IPS-20b (cell line): ENCODE measurements around the gene ADGRB3.

ENCODE experiments used
- H3K27ac ChIP-seq: one replicate; pipeline ENCODE4 v1.5.1; 2013; ENCODE audit warnings: low read length
- H3K27me3 ChIP-seq: 2 replicates; pipeline ENCODE4 v1.6.1; 2013; ENCODE audit warnings: mild to moderate bottlenecking, low read length, inconsistent platforms; ENCODE audit not compliant: insufficient read depth
- H3K36me3 ChIP-seq: 2 replicates; pipeline ENCODE4 v1.6.1; 2013; ENCODE audit warnings: low read depth, mild to moderate bottlenecking, inconsistent platforms, low read length, moderate library complexity; ENCODE audit not compliant: insufficient read depth
- H3K4me1 ChIP-seq: 2 replicates; pipeline ENCODE4 v1.6.1; 2013; ENCODE audit warnings: mild to moderate bottlenecking, control low read depth, inconsistent platforms, low read length, moderate library complexity; ENCODE audit not compliant: insufficient read depth
- H3K4me3 ChIP-seq: 2 replicates; pipeline ENCODE4 v1.5.1; 2013; ENCODE audit warnings: mild to moderate bottlenecking, low read length, inconsistent platforms
- H3K9ac ChIP-seq: 2 replicates; pipeline ENCODE4 v1.6.1; 2013; ENCODE audit warnings: low read depth, mild to moderate bottlenecking, inconsistent platforms, low read length, moderate library complexity
- H3K9me3 ChIP-seq: 2 replicates; pipeline ENCODE4 v1.6.1; 2013; ENCODE audit warnings: mild to moderate bottlenecking, low read depth, low read length, inconsistent platforms; ENCODE audit not compliant: insufficient read depth

The ADGRB3 gene

DNA sequence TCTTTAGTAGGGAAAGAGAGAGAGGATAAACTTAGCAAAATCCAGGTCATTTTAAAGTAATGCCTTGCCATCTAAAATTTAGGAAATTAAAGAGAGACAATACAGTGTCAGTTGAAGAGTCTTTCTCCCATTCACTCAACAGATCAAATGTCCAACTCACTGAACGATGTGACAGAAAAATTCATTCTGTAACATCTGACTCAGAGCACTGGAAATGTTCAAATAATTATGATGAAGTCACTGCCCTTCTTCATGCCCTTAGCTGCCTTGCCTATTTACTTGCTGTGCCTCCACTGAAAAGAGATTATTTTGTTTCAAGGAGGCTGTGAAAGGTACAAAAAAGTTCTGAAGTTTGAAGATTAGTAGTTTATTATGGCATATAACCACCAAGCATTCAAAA is 434.8 kb downstream of the ADGRB3 start:
- Histone ChIP-seq H3K27me3 (no peaks in the 10 kb centered on the region), H3K9ac (no peak overlapping the region), H3K36me3 (no peaks in the 10 kb centered on the region), H3K4me3 (no peak overlapping the region), H3K27ac (no peak overlapping the region), H3K4me1 (no peaks in the 10 kb centered on the region), H3K9me3 (no peaks in the 10 kb centered on the region)

- Histone ChIP-seq H3K4me1 (no peaks in the 10 kb centered on the region), H3K4me3 (no peak overlapping the region), H3K36me3 (no peaks in the 10 kb centered on the region), H3K9me3 (no peaks in the 10 kb centered on the region), H3K27ac (no peak overlapping the region), H3K9ac (no peak overlapping the region), H3K27me3 (no peaks in the 10 kb centered on the region)
Measured at GRCh38 chr6:69072796-69073195, 437.7 kb downstream of the ADGRB3 start.

DNA sequence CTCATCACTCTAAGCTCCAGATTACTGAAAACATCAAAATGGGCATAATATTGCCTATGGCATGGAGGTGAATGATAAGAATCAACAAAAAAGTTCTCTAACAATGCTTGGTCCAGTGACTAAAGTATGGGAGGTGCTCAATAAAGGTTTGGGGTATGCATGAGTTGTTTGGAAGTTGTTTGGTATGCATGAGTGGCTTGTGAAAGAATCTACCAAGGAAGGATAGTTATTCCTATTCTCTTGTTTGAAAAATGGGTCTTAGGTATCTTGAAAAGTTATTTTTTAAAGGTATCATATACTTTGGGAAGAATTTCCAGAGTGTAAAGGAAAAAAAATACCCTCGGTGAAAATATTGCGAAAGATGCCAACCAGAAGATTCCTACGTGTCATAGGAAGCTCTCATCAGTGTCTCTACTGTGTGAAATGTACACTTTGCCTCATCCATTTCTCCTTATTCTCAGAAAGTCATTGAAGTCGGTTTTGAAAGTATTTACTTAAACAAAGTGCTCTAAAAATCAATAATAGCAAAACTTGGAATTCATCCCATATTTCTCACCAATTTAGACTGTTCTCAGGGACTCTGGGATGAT is 449.8 kb downstream of the ADGRB3 start:
- no peaks in the 10 kb centered on the region for H3K27me3 ChIP-seq
- H3K9me3 ChIP-seq = no peaks in the 10 kb centered on the region
- no peak overlapping the region for H3K9ac ChIP-seq
- H3K4me3 ChIP-seq = no peak overlapping the region
- H3K27ac ChIP-seq = no peak overlapping the region
- no peaks in the 10 kb centered on the region for H3K4me1 ChIP-seq
- H3K36me3 ChIP-seq = no peaks in the 10 kb centered on the region

- no peak overlapping the region for H3K27ac ChIP-seq
- H3K4me1 ChIP-seq = no peaks in the 10 kb centered on the region
- H3K36me3 ChIP-seq = no peaks in the 10 kb centered on the region
- H3K9ac ChIP-seq = no peak overlapping the region
- no peaks in the 10 kb centered on the region for H3K9me3 ChIP-seq
- H3K4me3 ChIP-seq = no peak overlapping the region
- no peaks in the 10 kb centered on the region for H3K27me3 ChIP-seq
Measured at GRCh38 chr6:69086689-69087088, 451.6 kb downstream of the ADGRB3 start.

DNA sequence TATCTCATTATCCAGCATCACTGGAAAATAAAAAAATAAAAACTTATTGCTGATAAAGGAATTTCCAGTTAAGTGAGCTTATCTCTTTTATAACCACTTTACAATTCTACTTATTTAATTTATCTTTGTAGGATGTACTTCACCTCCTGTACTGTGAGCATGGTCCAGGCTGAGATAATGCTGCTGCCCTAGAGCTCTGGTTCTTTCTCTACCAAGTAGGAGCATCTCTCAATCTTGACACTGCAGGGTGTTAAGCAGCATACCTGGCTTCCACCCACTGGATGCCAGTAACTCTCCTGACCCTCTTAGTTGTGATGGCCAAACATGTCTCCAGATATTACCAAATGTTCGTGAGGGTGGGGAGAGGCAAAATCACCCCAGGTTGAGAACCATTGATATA is 454.5 kb downstream of the ADGRB3 start:
- Histone ChIP-seq H3K36me3 (no peaks in the 10 kb centered on the region), H3K4me1 (no peaks in the 10 kb centered on the region), H3K9me3 (no peaks in the 10 kb centered on the region), H3K27me3 (no peaks in the 10 kb centered on the region), H3K27ac (no peak overlapping the region), H3K9ac (no peak overlapping the region), H3K4me3 (no peak overlapping the region)

DNA sequence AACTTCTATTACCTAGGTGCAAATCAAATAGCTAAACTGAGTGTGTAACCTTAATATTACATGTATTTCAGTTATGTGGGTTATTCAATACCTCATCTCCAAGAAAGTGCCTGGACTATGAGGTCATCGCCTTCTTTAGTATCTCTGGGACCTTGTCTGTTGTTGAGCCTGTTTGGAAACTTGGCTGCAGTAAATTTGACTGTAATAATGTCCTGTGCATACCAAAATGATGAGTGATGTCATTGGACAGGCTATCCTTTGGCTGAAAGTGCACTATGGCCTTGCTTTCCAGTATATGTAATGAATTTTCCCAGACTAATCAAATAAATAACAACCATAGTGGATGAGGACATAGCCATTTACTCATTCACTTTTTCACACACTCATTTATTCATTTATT is 455.1 kb downstream of the ADGRB3 start:
- H3K36me3 ChIP-seq = no peaks in the 10 kb centered on the region
- no peak overlapping the region for H3K4me3 ChIP-seq
- no peaks in the 10 kb centered on the region for H3K27me3 ChIP-seq
- H3K9me3 ChIP-seq = no peaks in the 10 kb centered on the region
- no peak overlapping the region for H3K27ac ChIP-seq
- no peaks in the 10 kb centered on the region for H3K4me1 ChIP-seq
- H3K9ac ChIP-seq = no peak overlapping the region

GRCh38 chr6:69096681-69097080 is 461.6 kb downstream of the ADGRB3 start:
- Histone ChIP-seq H3K9ac (no peak overlapping the region), H3K36me3 (no peaks in the 10 kb centered on the region), H3K27me3 (no peaks in the 10 kb centered on the region), H3K9me3 (no peaks in the 10 kb centered on the region), H3K27ac (no peak overlapping the region), H3K4me3 (no peak overlapping the region), H3K4me1 (no peaks in the 10 kb centered on the region)

GRCh38 chr6:69097948-69098347 is 462.9 kb downstream of the ADGRB3 start:
- Histone ChIP-seq H3K9ac (no peak overlapping the region), H3K36me3 (no peaks in the 10 kb centered on the region), H3K27me3 (no peaks in the 10 kb centered on the region), H3K4me3 (no peak overlapping the region), H3K4me1 (no peaks in the 10 kb centered on the region), H3K27ac (no peak overlapping the region), H3K9me3 (no peaks in the 10 kb centered on the region)

DNA sequence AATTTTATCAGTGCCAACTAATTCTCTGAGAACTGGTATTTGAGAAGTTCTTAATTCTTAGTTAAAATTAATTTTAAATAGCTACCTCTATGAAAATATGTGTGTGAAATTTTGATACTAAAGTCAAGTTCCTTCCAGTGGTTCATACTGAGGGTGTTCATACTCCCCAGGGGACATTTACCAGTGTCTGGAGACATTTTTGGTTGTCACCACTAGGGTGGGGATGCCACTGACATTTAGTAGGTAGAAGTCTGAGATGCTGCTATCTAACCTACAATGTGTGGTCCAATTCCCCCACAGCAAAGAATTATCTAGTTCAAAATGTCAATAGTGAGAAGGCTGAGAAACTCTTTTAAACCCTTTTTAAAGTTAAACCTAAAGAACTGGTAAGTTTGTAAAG is 463.8 kb downstream of the ADGRB3 start:
- Histone ChIP-seq H3K27me3 (no peaks in the 10 kb centered on the region), H3K36me3 (no peaks in the 10 kb centered on the region), H3K27ac (no peak overlapping the region), H3K4me1 (no peaks in the 10 kb centered on the region), H3K4me3 (no peak overlapping the region), H3K9ac (no peak overlapping the region), H3K9me3 (no peaks in the 10 kb centered on the region)

DNA sequence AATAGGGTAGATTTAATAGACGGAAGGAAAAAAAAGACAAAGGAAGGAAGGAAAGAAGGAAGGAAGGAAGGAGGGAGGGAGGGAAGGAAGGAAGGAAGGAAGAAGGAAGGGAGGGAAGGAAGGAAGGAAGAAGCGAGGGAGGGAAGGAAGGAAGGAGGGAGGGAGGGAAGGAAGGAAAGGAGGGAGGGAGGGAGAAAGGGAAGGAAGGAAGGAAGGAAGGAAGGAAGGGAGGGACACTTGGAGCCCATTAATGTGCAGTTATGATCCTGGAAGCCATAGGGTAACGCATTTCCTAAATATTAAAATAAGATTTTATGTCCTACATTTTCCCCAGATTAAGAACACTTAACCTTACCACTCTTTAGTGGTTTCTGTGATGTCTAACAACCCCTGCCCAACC is 465.7 kb downstream of the ADGRB3 start:
- H3K4me1 ChIP-seq = no peaks in the 10 kb centered on the region
- no peak overlapping the region for H3K9ac ChIP-seq
- no peaks in the 10 kb centered on the region for H3K9me3 ChIP-seq
- H3K27ac ChIP-seq = no peak overlapping the region
- H3K36me3 ChIP-seq = no peaks in the 10 kb centered on the region
- no peak overlapping the region for H3K4me3 ChIP-seq
- no peaks in the 10 kb centered on the region for H3K27me3 ChIP-seq

DNA sequence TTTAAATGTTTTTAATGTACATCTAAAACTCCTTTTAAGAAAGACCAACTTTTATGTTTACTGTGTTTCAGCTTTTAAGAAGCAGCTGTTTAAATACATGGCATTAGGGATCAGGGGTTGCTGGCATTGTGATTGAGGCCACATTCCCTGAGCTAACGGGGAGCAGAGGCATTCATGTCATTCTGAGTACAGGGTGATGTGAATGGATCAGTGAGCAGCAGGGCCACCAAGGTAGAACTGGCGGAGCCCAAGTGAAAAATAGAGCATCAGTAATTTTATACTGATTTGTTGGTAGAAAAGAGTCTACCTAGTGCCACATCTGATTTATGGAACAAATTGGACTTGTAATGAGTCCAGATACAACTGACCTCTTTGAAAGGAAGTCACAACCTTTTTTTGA is 467.3 kb downstream of the ADGRB3 start:
- Histone ChIP-seq H3K27ac (no peak overlapping the region), H3K36me3 (no peaks in the 10 kb centered on the region), H3K4me3 (no peak overlapping the region), H3K27me3 (no peaks in the 10 kb centered on the region), H3K9me3 (no peaks in the 10 kb centered on the region), H3K9ac (no peak overlapping the region), H3K4me1 (0 out of 2 replicates have a peak, but pooled peaks cover 5% of the 10 kb centered on the region)

DNA sequence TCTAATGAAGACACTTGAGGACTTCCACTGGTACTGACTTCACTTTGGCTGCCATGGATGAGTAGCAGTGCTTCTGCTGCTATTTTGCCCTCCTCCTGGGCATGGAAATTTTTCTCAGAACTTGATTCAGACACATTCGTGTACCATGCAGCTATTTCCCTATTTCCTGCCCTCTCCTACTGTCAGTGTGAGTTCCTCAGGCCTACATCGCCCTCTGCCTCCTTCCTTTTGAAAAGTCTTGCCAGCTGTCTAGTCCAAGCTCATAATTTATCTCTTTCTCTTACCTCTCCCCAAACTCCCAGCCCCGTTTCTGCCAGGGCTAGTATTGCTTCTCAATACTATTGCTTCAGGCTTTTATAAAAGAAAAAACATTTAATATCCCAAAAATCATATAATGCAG is 470.2 kb downstream of the ADGRB3 start:
- no peaks in the 10 kb centered on the region for H3K36me3 ChIP-seq
- H3K9me3 ChIP-seq = no peaks in the 10 kb centered on the region
- H3K4me1 ChIP-seq = 0 out of 2 replicates have a peak, but pooled peaks cover 5% of the 10 kb centered on the region
- no peak overlapping the region for H3K9ac ChIP-seq
- no peak overlapping the region for H3K4me3 ChIP-seq
- no peaks in the 10 kb centered on the region for H3K27me3 ChIP-seq
- no peak overlapping the region for H3K27ac ChIP-seq
